Transverse colon (tissue), 4 donors: ENCODE results near the gene GPHN.

Source experiments
- CTCF ChIP-seq, 5 experiments: fragments of 200-600 bp in 3 of 5; fragments of 450-650 bp in 2 of 5; sonication (generic) in 3 of 5; IDR thresholded peaks; 1 replicate in 2 of 5; 2 replicates in 3 of 5; pipeline ENCODE4 v1.5.1; 2016 to 2017; ENCODE audit warnings: antibody characterized with exemption in 5 of 5, inconsistent platforms in 3 of 5, mild to moderate bottlenecking in 2 of 5, moderate library complexity in 1 of 5
- EP300 ChIP-seq: sonication (generic); formaldehyde crosslinking; IDR thresholded peaks from one replicate; pipeline ENCODE4 v1.6.1; 2017; ENCODE audit warnings: antibody characterized with exemption, low read depth
- POLR2A ChIP-seq: fragments of 450-650 bp; IDR thresholded peaks from one replicate; pipeline ENCODE4 v1.6.1; 2016; ENCODE audit warnings: antibody characterized with exemption, mild to moderate bottlenecking, moderate library complexity
- POLR2AphosphoS5 ChIP-seq, 3 donors: sonication (generic); formaldehyde crosslinking; IDR thresholded peaks; one replicate each; pipeline ENCODE4 v1.6.1; 2016; ENCODE audit warnings: antibody characterized with exemption in 3 of 3

GRCh38 chr14:66501592-66501991 lies 6.4 kb upstream of the GPHN start:
- TF ChIP-seq POLR2AphosphoS5 (IDR thresholded peaks at IDR 0.05) (no peak), POLR2A (no peak), CTCF (IDR thresholded peaks at IDR 0.05) (no peak), EP300 (no peak)
